ENCODE data around the gene RASA3. TPM values are rescaled to one million over a fixed set of nuclear protein-coding genes. Genes with fewer than 3 reads are reported as not detected.
A peak's percentile ranks its signal among the peaks of the same experiment; 100 is the strongest.
"Not testable (repeated sequence)": the region's sequence is repeated elsewhere in the genome, so short reads cannot be mapped to it uniquely, and the experiment has no call there.

RASA3 gene
- total RNA-seq, 5 donors from 2014 or later (not counting 1 experiment from before 2014, with no cell fraction given), result 223 to 267 (median 238) TPM

DNA sequence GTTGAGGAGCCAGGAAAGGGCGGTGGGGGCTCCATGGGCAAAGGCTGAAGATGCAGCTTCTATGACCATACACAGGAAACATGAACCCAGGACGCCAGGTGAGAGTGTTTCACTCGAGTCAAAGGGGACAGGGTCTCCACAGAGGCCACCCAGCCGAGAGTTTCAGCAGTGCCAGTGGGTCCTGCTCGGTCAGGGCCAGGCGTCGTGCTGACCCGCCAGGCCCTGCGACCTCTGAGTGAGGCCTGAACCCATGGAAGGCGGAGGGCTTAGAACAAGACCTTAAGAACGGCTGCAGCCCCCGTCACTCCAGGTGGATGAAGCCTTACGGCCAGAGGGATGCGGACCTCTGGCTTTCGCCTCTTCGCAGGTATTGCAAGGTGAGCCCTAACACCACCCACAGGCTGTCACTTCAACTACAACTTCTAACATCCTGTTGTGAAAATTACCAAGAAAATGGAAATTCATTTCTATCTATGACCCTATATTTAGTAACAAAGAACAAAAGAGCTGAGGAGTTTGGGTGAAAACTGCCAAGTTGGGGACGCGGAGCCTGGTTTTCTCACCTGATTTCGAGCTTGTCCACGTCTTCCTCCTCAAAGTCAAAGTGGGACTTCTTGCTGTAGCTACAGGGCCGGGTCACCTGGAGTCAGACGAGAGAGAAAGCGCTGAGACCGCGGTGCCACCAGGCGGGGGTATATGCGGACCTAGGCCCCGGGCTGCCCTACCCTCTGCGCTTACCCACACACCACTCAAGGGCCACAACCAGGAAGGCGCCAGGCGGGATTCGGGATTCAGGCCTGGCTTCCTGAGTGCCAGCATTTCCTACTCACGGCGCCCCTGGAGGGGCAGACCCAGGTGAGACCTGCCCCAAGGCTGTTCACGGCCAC, 108.5 kb downstream of the RASA3 start:
- Mint-ChIP-seq H3K9me3 (no peaks in the 10 kb centered on the region), H3K4me1 (peaks cover 0 to 4% (median 3%) of the 10 kb centered on the region in 3 donors), H3K27ac (peak overlapping the region; percentile 22 to 36), H3K27me3 (no peaks in the 10 kb centered on the region), H3K4me3 (no peak overlapping the region), H3K36me3 (peaks cover 42% of the 10 kb centered on the region)
- no peak for ATAC-seq (replicated peaks in 1 of 4)
- WGBS (ENCODE audit: insufficient coverage), result 95% methylated on average over 20 of the region's 35 CpGs
- ChIA-PET CTCF (no interaction called here), POLR2A (no interaction called here)
- Histone ChIP-seq H3K27ac (ENCODE audit: low read length) (no peak overlapping the region), H3K36me3 (ENCODE audit: control insufficient read depth in 2 of 2, extremely low read depth in 1 of 2, insufficient read depth in 1 of 2, low read length in 1 of 2) (peaks cover 53 to 94% of the 10 kb centered on the region in 2 donors), H3K4me3 (ENCODE audit: control insufficient read depth in 1 of 2, extremely low read depth in 1 of 2, low read length in 1 of 2) (no peak overlapping the region), H3K9me3 (no peaks in the 10 kb centered on the region), H3K4me1 (ENCODE audit: control insufficient read depth in 1 of 2, extremely low read depth in 1 of 2, insufficient read depth in 2 of 2, low read length in 2 of 2) (peaks cover 0 to 14% of the 10 kb centered on the region in 2 experiments), H3K27me3 (replicated peaks in 1 of 2; ENCODE audit: control insufficient read depth in 2 of 2, extremely low read depth in 1 of 2, insufficient read depth in 2 of 2, low read length in 1 of 2) (no peaks in the 10 kb centered on the region)
- no peak for DNase-seq

DNA sequence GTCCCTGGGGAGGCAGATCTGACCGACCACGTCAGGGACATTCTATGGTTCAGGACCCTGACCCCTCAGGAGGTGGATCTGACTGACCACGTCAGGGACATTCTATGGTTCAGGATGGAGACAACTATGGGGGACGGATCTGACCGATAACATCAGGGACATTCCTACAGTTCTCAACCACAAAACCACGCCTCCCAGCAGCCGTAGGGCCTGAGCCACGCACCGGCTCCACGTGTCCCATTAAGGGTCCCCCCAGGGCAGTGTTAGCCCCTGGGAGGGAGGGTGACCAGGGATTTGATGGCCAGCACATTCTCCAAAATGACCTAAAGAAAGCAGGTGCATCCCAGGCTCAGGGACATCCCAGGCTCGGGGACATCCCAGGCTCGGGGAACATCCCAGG, 109.5 kb downstream of the RASA3 start:
- DNase-seq, result no peak
- ChIA-PET CTCF (no interaction called here), POLR2A (no interaction called here)
- ATAC-seq (replicated peaks in 1 of 4), result no peak
- H3K27ac ChIP-seq (ENCODE audit: low read length), result no peak overlapping the region
- Mint-ChIP-seq H3K9me3 (no peaks in the 10 kb centered on the region), H3K4me3 (no peak overlapping the region), H3K27me3 (no peaks in the 10 kb centered on the region), H3K27ac (peak overlapping the region in 1 of 2 donors; percentile 28), H3K4me1 (peaks cover 0 to 4% (median 3%) of the 10 kb centered on the region in 3 donors), H3K36me3 (peaks cover 42% of the 10 kb centered on the region)
- H3K9me3 ChIP-seq, result no peaks in the 10 kb centered on the region
- peaks cover 0 to 6% of the 10 kb centered on the region in 2 experiments for H3K4me1 ChIP-seq (ENCODE audit: control insufficient read depth in 1 of 2, extremely low read depth in 1 of 2, insufficient read depth in 2 of 2, low read length in 2 of 2)
- no peaks in the 10 kb centered on the region for H3K27me3 ChIP-seq (replicated peaks in 1 of 2; ENCODE audit: control insufficient read depth in 2 of 2, extremely low read depth in 1 of 2, insufficient read depth in 2 of 2, low read length in 1 of 2)
- H3K36me3 ChIP-seq (ENCODE audit: control insufficient read depth in 2 of 2, extremely low read depth in 1 of 2, insufficient read depth in 1 of 2, low read length in 1 of 2), result peaks cover 58 to 96% of the 10 kb centered on the region in 2 donors
- no peak overlapping the region for H3K4me3 ChIP-seq (ENCODE audit: control insufficient read depth in 1 of 2, extremely low read depth in 1 of 2, low read length in 1 of 2)
- 90% methylated on average over 7 of the region's 12 CpGs for WGBS (ENCODE audit: insufficient coverage)

DNA sequence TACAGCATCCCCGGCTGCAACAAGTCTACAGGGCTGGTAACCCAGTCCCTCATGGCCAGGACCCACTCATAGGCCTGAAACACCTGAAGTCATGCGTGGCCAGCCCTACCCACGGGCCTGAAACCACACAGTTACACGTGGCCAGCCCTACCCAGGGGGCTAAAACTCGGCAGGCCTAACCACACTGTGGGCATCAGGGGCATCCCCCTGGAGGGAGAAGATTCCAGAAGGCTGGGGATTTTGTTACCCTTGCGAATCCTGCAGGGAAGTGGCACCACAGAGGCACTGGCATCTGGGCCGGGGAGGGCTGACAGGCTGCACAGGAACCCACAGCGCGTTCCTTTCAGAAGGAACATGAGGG, 110.1 kb downstream of the RASA3 start:
- ChIA-PET POLR2A (no interaction called here), CTCF (no interaction called here)
- Mint-ChIP-seq H3K36me3 (peaks cover 42% of the 10 kb centered on the region), H3K4me1 (peaks cover 0 to 4% (median 0%) of the 10 kb centered on the region in 3 donors), H3K4me3 (no peak overlapping the region), H3K27ac (no peak overlapping the region), H3K9me3 (no peaks in the 10 kb centered on the region), H3K27me3 (no peaks in the 10 kb centered on the region)
- H3K27ac ChIP-seq (ENCODE audit: low read length), result no peak overlapping the region
- H3K4me3 ChIP-seq (ENCODE audit: control insufficient read depth in 1 of 2, extremely low read depth in 1 of 2, low read length in 1 of 2), result no peak overlapping the region
- WGBS (ENCODE audit: insufficient coverage), result 74% methylated on average over 8 of the region's 9 CpGs
- peaks cover 0 to 3% of the 10 kb centered on the region in 2 experiments for H3K4me1 ChIP-seq (ENCODE audit: control insufficient read depth in 1 of 2, extremely low read depth in 1 of 2, insufficient read depth in 2 of 2, low read length in 2 of 2)
- DNase-seq, result no peak
- no peaks in the 10 kb centered on the region for H3K9me3 ChIP-seq
- no peak for ATAC-seq (replicated peaks in 1 of 4)
- peaks cover 62 to 96% of the 10 kb centered on the region in 2 donors for H3K36me3 ChIP-seq (ENCODE audit: control insufficient read depth in 2 of 2, extremely low read depth in 1 of 2, insufficient read depth in 1 of 2, low read length in 1 of 2)
- no peaks in the 10 kb centered on the region for H3K27me3 ChIP-seq (replicated peaks in 1 of 2; ENCODE audit: control insufficient read depth in 2 of 2, extremely low read depth in 1 of 2, insufficient read depth in 2 of 2, low read length in 1 of 2)

- no peaks in the 10 kb centered on the region for H3K27me3 Mint-ChIP-seq
- peaks cover 42% of the 10 kb centered on the region for H3K36me3 Mint-ChIP-seq
- DNase-seq (no peak), ATAC-seq (replicated peaks in 1 of 4) (no peak)
- Histone ChIP-seq H3K36me3 (ENCODE audit: control insufficient read depth in 2 of 2, extremely low read depth in 1 of 2, insufficient read depth in 1 of 2, low read length in 1 of 2) (peaks cover 62 to 96% of the 10 kb centered on the region in 2 donors), H3K4me1 (ENCODE audit: control insufficient read depth in 1 of 2, extremely low read depth in 1 of 2, insufficient read depth in 2 of 2, low read length in 2 of 2) (peaks cover 0 to 3% of the 10 kb centered on the region in 2 experiments), H3K27ac (ENCODE audit: low read length) (no peak overlapping the region), H3K27me3 (replicated peaks in 1 of 2; ENCODE audit: control insufficient read depth in 2 of 2, extremely low read depth in 1 of 2, insufficient read depth in 2 of 2, low read length in 1 of 2) (no peaks in the 10 kb centered on the region), H3K9me3 (no peaks in the 10 kb centered on the region), H3K4me3 (ENCODE audit: control insufficient read depth in 1 of 2, extremely low read depth in 1 of 2, low read length in 1 of 2) (no peak overlapping the region)
- WGBS (ENCODE audit: insufficient coverage), result 90% methylated on average over 19 of the region's 25 CpGs
- ChIA-PET POLR2A (no interaction called here), CTCF (no interaction called here)
- H3K4me1 Mint-ChIP-seq, result peaks cover 0 to 4% (median under 1%) of the 10 kb centered on the region in 3 donors
- H3K4me3 Mint-ChIP-seq, result no peak overlapping the region
- H3K27ac Mint-ChIP-seq, result peak overlapping the region in 1 of 2 donors; percentile 27
- H3K9me3 Mint-ChIP-seq, result no peaks in the 10 kb centered on the region
Measured at GRCh38 chr13:114021464-114022308, 110.7 kb downstream of the RASA3 start.

- Histone ChIP-seq H3K4me1 (ENCODE audit: control insufficient read depth in 1 of 2, extremely low read depth in 1 of 2, insufficient read depth in 2 of 2, low read length in 2 of 2) (peaks cover 0 to 3% of the 10 kb centered on the region in 2 experiments), H3K36me3 (ENCODE audit: control insufficient read depth in 2 of 2, extremely low read depth in 1 of 2, insufficient read depth in 1 of 2, low read length in 1 of 2) (peaks cover 57 to 96% of the 10 kb centered on the region in 2 donors), H3K9me3 (no peaks in the 10 kb centered on the region), H3K27ac (ENCODE audit: low read length) (no peak overlapping the region), H3K4me3 (ENCODE audit: control insufficient read depth in 1 of 2, extremely low read depth in 1 of 2, low read length in 1 of 2) (no peak overlapping the region), H3K27me3 (replicated peaks in 1 of 2; ENCODE audit: control insufficient read depth in 2 of 2, extremely low read depth in 1 of 2, insufficient read depth in 2 of 2, low read length in 1 of 2) (no peaks in the 10 kb centered on the region)
- WGBS (ENCODE audit: insufficient coverage), result 94% methylated on average over 32 of the region's 32 CpGs
- DNase-seq (no peak), ATAC-seq (replicated peaks in 1 of 4) (no peak)
- Mint-ChIP-seq H3K4me1 (peaks cover 0 to 4% (median 2%) of the 10 kb centered on the region in 3 donors), H3K9me3 (no peaks in the 10 kb centered on the region), H3K4me3 (no peak overlapping the region), H3K36me3 (peaks cover 40% of the 10 kb centered on the region), H3K27ac (no peak overlapping the region), H3K27me3 (no peaks in the 10 kb centered on the region)
- ChIA-PET CTCF (no interaction called here), POLR2A (no interaction called here)
Measured at GRCh38 chr13:114020750-114021463, 111.5 kb downstream of the RASA3 start.

DNA sequence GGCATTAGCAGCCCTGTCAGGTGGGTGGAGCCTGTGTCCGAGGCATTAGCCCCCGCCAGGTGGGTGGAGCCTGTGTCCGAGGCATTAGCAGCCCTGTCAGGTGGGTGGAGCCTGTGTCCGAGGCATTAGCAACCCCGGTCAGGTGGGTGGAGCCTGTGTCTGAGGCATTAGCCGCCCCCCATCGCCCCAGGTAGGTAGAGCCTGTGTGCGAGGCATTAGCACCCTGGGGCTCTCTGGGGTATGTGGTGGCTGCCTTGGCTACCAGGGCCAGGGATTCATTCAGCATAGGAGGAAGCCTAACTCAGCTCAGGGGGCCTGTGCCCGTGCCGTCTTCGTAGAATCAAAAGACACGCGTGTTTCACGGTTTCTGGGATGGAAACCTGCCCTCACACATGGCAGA, 112.3 kb downstream of the RASA3 start:
- H3K4me3 Mint-ChIP-seq; H3K27me3 ChIP-seq (replicated peaks in 1 of 2; ENCODE audit: control insufficient read depth in 2 of 2, extremely low read depth in 1 of 2, insufficient read depth in 2 of 2, low read length in 1 of 2); POLR2A ChIA-PET; DNase-seq; H3K9me3 ChIP-seq; H3K27ac Mint-ChIP-seq; H3K27me3 Mint-ChIP-seq; H3K9me3 Mint-ChIP-seq; H3K27ac ChIP-seq (ENCODE audit: low read length); CTCF ChIA-PET; H3K4me3 ChIP-seq (ENCODE audit: control insufficient read depth in 1 of 2, extremely low read depth in 1 of 2, low read length in 1 of 2); H3K4me1 ChIP-seq (ENCODE audit: control insufficient read depth in 1 of 2, extremely low read depth in 1 of 2, insufficient read depth in 2 of 2, low read length in 2 of 2); H3K4me1 Mint-ChIP-seq; ATAC-seq (replicated peaks in 1 of 4): not testable (repeated sequence)
- peaks cover 50 to 96% of the 10 kb centered on the region in 2 donors for H3K36me3 ChIP-seq (ENCODE audit: control insufficient read depth in 2 of 2, extremely low read depth in 1 of 2, insufficient read depth in 1 of 2, low read length in 1 of 2)
- H3K36me3 Mint-ChIP-seq, result peaks cover 37% of the 10 kb centered on the region
- WGBS (ENCODE audit: insufficient coverage), result 100% methylated on average over 9 of the region's 14 CpGs
